GM20000 (cell line): ENCODE data around the gene OR2D2.
"Not testable (repeated sequence)": the region's sequence is repeated elsewhere in the genome, so short reads cannot be mapped to it uniquely, and the experiment has no call there.

ENCODE experiments used
- DNase-seq: peaks from one replicate; pipeline ENCODE4 v3.0.0; 2012; ENCODE audit warnings: low spot score
- CTCF ChIP-seq: IDR thresholded peaks from 2 replicates; pipeline ENCODE4 v1.5.1; 2012; ENCODE audit warnings: mild to moderate bottlenecking, control low read depth; ENCODE audit errors: extremely low read depth, missing control alignments

Gene OR2D2

GRCh38 chr11:6855971-6856541, 36.2 kb downstream of the OR2D2 start:
- TF ChIP-seq CTCF = no peak
- DNase-seq = no peak

GRCh38 chr11:6854801-6855200, 37.5 kb downstream of the OR2D2 start:
- not testable (repeated sequence) for DNase-seq

GRCh38 chr11:6850526-6850925, 41.8 kb downstream of the OR2D2 start:
- TF ChIP-seq CTCF = no peak
- no peak for DNase-seq

- DNase-seq = no peak
- TF ChIP-seq CTCF = no peak
Observed at GRCh38 chr11:6845383-6845782, 46.9 kb downstream of the OR2D2 start, which contains the start of gene OR10A5. OR10A5 (plus strand) TSS chr11:6845683; CDS start chr11:6845683, 0 bp downstream.

- no peak for DNase-seq
- no peak for TF ChIP-seq CTCF
Observed at GRCh38 chr11:6844356-6844755, 47.9 kb downstream of the OR2D2 start.

- no peak for DNase-seq
- no peak for TF ChIP-seq CTCF
Observed at GRCh38 chr11:6843670-6844069, 48.6 kb downstream of the OR2D2 start.

GRCh38 chr11:6841694-6842093, 50.6 kb downstream of the OR2D2 start:
- no peak for TF ChIP-seq CTCF

More at GRCh38 chr11:6841694-6842093, 50.6 kb downstream of the OR2D2 start:
- DNase-seq = peak; percentile 14
